HG03103 (cell line): ENCODE measurements around the gene IPO4.

ENCODE experiments used
- ATAC-seq: cut with Tn5 transposase; IDR thresholded peaks from one replicate; pipeline ENCODE4 v1.9.1; 2021; ENCODE audit warnings: low read depth; ENCODE audit not compliant: unreplicated experiment

The IPO4 gene

GRCh38 chr14:24195186-24196070 is 6.8 kb upstream of the IPO4 start, which contains the start of gene TM9SF1:
TSS of gene TM9SF1 (minus strand) at chr14:24195441. CDS start at chr14:24195019, 422 bp downstream.
- peak; percentile 77 for ATAC-seq

GRCh38 chr14:24194873-24195185 is 6.2 kb upstream of the IPO4 start:
- ATAC-seq: no peak

- no peak for ATAC-seq
These were observed 5.7 kb upstream of the IPO4 start for GRCh38 chr14:24194186-24194872.

GRCh38 chr14:24192933-24193332 is 4.3 kb upstream of the IPO4 start:
- ATAC-seq: no peak

- ATAC-seq: no peak
These were observed 1.8 kb upstream of the IPO4 start for GRCh38 chr14:24190416-24190815.

- ATAC-seq: no peak
These were observed 844 bp upstream of the IPO4 start for GRCh38 chr14:24189460-24189859.

- no peak for ATAC-seq
These were observed 401 bp upstream of the IPO4 start for GRCh38 chr14:24189059-24189375.

- no peak for ATAC-seq
These were observed 1.1 kb downstream of the IPO4 start for GRCh38 chr14:24187539-24187915.

- ATAC-seq: no peak
These were observed 1.6 kb downstream of the IPO4 start for GRCh38 chr14:24186831-24187538.

- ATAC-seq: no peak
These were observed 2.9 kb downstream of the IPO4 start for GRCh38 chr14:24185741-24186140.

GRCh38 chr14:24185026-24185425 is 3.6 kb downstream of the IPO4 start:
- no peak for ATAC-seq

GRCh38 chr14:24184104-24184970 is 4.3 kb downstream of the IPO4 start:
- no peak for ATAC-seq

- no peak for ATAC-seq
These were observed 5.6 kb downstream of the IPO4 start for GRCh38 chr14:24183014-24183481.

- ATAC-seq: no peak
These were observed 6.3 kb downstream of the IPO4 start for GRCh38 chr14:24182110-24182882.

- no peak for ATAC-seq
These were observed 7.1 kb downstream of the IPO4 start for GRCh38 chr14:24181371-24182077.

GRCh38 chr14:24179961-24180796 is 8.4 kb downstream of the IPO4 start:
- no peak for ATAC-seq

- no peak for ATAC-seq
These were observed 9.2 kb downstream of the IPO4 start for GRCh38 chr14:24179294-24179960.
